A673 (cell line): Measurements from ENCODE around the gene TSPAN5.

Experiments used
- CTCF ChIP-seq: fragments of 300-800, 200-600 bp; sonication (generic); conservative IDR thresholded peaks from 2 replicates; pipeline ENCODE4 v1.5.1; 2017; ENCODE audit warnings: low read depth, mild to moderate bottlenecking, antibody characterized with exemption, low read length, moderate library complexity, mixed read lengths
- EZH2 ChIP-seq: fragments of 200-600 bp; sonication (generic); IDR thresholded peaks from 2 replicates; pipeline ENCODE4 v1.6.1; 2017; ENCODE audit warnings: borderline replicate concordance, low read depth, mild to moderate bottlenecking, mixed read lengths, antibody characterized with exemption, low read length; ENCODE audit not compliant: poor library complexity, severe bottlenecking

GRCh38 chr4:98691588-98691987 is 33.2 kb upstream of the TSPAN5 start:
- TF ChIP-seq CTCF (no peak), EZH2 (no peak)
